ENCODE data around the gene ZDHHC19.
"Not testable (repeated sequence)": the region's sequence is repeated elsewhere in the genome, so short reads cannot be mapped to it uniquely, and the experiment has no call there.

GRCh38 chr3:196205442-196206205 is 5.6 kb downstream of the ZDHHC19 start:
- TF ChIP-seq, protein P1, sequence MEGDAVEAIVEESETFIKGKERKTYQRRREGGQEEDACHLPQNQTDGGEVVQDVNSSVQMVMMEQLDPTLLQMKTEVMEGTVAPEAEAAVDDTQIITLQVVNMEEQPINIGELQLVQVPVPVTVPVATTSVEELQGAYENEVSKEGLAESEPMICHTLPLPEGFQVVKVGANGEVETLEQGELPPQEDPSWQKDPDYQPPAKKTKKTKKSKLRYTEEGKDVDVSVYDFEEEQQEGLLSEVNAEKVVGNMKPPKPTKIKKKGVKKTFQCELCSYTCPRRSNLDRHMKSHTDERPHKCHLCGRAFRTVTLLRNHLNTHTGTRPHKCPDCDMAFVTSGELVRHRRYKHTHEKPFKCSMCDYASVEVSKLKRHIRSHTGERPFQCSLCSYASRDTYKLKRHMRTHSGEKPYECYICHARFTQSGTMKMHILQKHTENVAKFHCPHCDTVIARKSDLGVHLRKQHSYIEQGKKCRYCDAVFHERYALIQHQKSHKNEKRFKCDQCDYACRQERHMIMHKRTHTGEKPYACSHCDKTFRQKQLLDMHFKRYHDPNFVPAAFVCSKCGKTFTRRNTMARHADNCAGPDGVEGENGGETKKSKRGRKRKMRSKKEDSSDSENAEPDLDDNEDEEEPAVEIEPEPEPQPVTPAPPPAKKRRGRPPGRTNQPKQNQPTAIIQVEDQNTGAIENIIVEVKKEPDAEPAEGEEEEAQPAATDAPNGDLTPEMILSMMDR (IDR thresholded peaks at IDR 0.05; ENCODE audit: low read length) = peak; percentile 28; the same call in 1 of the 2 replicates
- not testable (repeated sequence) for TF ChIP-seq EZH2 (IDR thresholded peaks at IDR 0.05; ENCODE audit: borderline replicate concordance, low read length)

Measured in OCI-LY1 (cell line).